ENCODE data around the gene SOX11.

Gene SOX11

DNA sequence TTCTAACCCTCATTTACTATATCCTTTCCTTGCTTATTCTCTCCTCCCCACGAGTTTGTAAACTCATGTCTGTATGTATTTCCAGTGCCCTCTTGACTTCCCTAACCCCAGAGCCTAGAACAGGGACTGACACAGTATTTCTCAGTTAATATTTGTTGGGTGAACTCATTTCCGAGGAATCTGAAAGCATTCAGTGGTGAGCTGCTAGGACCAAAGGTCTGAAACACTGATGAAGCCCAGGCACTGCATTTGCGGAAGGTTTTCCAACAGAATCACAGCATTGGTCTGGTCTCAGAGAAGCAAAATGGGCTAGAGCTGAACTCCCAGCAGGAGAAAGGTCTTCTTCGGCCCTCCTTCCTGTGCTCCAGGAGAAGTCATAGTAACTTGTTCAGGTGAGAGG is 56.8 kb downstream of the SOX11 start:
- no peak overlapping the region for H3K4me3 ChIP-seq (ENCODE audit: low read depth in 1 of 5, low read length in 5 of 5)
- H3K9ac ChIP-seq (ENCODE audit: low read length in 5 of 5): no peak overlapping the region
- peaks cover 0 to 2% (median 0%) of the 10 kb centered on the region in 5 donors for H3K9me3 ChIP-seq (ENCODE audit: control insufficient read depth in 5 of 5, low read length in 5 of 5)
- no peaks in the 10 kb centered on the region for H3K36me3 ChIP-seq (ENCODE audit: control insufficient read depth in 5 of 5, insufficient read depth in 5 of 5, low read length in 5 of 5)
- no peak overlapping the region for H3K27ac ChIP-seq (ENCODE audit: low read depth, low read length)
- H3K4me1 ChIP-seq (ENCODE audit: control insufficient read depth in 5 of 5, insufficient read depth in 5 of 5, low read length in 5 of 5): peaks cover 0 to 4% (median 0%) of the 10 kb centered on the region in 5 donors
- no peaks in the 10 kb centered on the region for H3K27me3 ChIP-seq (ENCODE audit: control insufficient read depth in 5 of 5, insufficient read depth in 4 of 5, low read length in 5 of 5)

- Histone ChIP-seq H3K27me3 (ENCODE audit: control insufficient read depth in 5 of 5, insufficient read depth in 4 of 5, low read length in 5 of 5) (no peaks in the 10 kb centered on the region), H3K36me3 (ENCODE audit: control insufficient read depth in 5 of 5, insufficient read depth in 5 of 5, low read length in 5 of 5) (no peaks in the 10 kb centered on the region), H3K4me3 (ENCODE audit: low read depth in 1 of 5, low read length in 5 of 5) (no peak overlapping the region), H3K9ac (ENCODE audit: low read length in 5 of 5) (no peak overlapping the region), H3K9me3 (ENCODE audit: control insufficient read depth in 5 of 5, low read length in 5 of 5) (peaks cover 0 to 2% (median 0%) of the 10 kb centered on the region in 5 donors), H3K4me1 (ENCODE audit: control insufficient read depth in 5 of 5, insufficient read depth in 5 of 5, low read length in 5 of 5) (peaks cover 0 to 4% (median 0%) of the 10 kb centered on the region in 5 donors), H3K27ac (ENCODE audit: low read depth, low read length) (no peak overlapping the region)
These were observed 57.2 kb downstream of the SOX11 start for GRCh38 chr2:5749347-5749746.

Measured in subcutaneous abdominal adipose tissue (tissue), 5 donors.